ENCODE data around the gene RWDD1.

RWDD1 gene

GRCh38 chr6:116575227-116575626 lies 3.9 kb downstream of the RWDD1 start:
- no peak overlapping the region for H3K4me3 ChIP-seq (ENCODE audit: low read depth, low read length)
- no peak overlapping the region for H3K27ac ChIP-seq
- no peak for TF ChIP-seq CTCF (IDR thresholded peaks at IDR 0.05; ENCODE audit: low read depth, low read length)
- no peaks in the 10 kb centered on the region for H3K27me3 ChIP-seq (ENCODE audit: insufficient read depth, low read depth, severe bottlenecking)
- H3K9me3 ChIP-seq (ENCODE audit: severe bottlenecking): no peaks in the 10 kb centered on the region
- no peak for DNase-seq
- peaks cover 66% of the 10 kb centered on the region for H3K36me3 ChIP-seq

GRCh38 chr6:116577486-116577885 lies 6.2 kb downstream of the RWDD1 start:
- Histone ChIP-seq H3K9me3 (ENCODE audit: severe bottlenecking) (no peaks in the 10 kb centered on the region), H3K4me3 (ENCODE audit: low read depth, low read length) (no peak overlapping the region), H3K27ac (no peak overlapping the region), H3K36me3 (peaks cover 73% of the 10 kb centered on the region), H3K27me3 (ENCODE audit: insufficient read depth, low read depth, severe bottlenecking) (no peaks in the 10 kb centered on the region)
- DNase-seq: no peak
- TF ChIP-seq CTCF (IDR thresholded peaks at IDR 0.05; ENCODE audit: low read depth, low read length): no peak

- no peak for DNase-seq
- H3K27ac ChIP-seq: no peak overlapping the region
- no peak overlapping the region for H3K4me3 ChIP-seq (ENCODE audit: low read depth, low read length)
- H3K36me3 ChIP-seq: peaks cover 72% of the 10 kb centered on the region
- no peak for TF ChIP-seq CTCF (IDR thresholded peaks at IDR 0.05; ENCODE audit: low read depth, low read length)
- no peaks in the 10 kb centered on the region for H3K9me3 ChIP-seq (ENCODE audit: severe bottlenecking)
- no peaks in the 10 kb centered on the region for H3K27me3 ChIP-seq (ENCODE audit: insufficient read depth, low read depth, severe bottlenecking)
These were observed 7.0 kb downstream of the RWDD1 start for GRCh38 chr6:116578335-116578734.

- peaks cover 72% of the 10 kb centered on the region for H3K36me3 ChIP-seq
- no peak for TF ChIP-seq CTCF (IDR thresholded peaks at IDR 0.05; ENCODE audit: low read depth, low read length)
- no peaks in the 10 kb centered on the region for H3K9me3 ChIP-seq (ENCODE audit: severe bottlenecking)
- H3K27ac ChIP-seq: no peak overlapping the region
- DNase-seq: no peak
- no peak overlapping the region for H3K4me3 ChIP-seq (ENCODE audit: low read depth, low read length)
- H3K27me3 ChIP-seq (ENCODE audit: insufficient read depth, low read depth, severe bottlenecking): no peaks in the 10 kb centered on the region
These were observed 7.8 kb downstream of the RWDD1 start for GRCh38 chr6:116579143-116579542.

- Histone ChIP-seq H3K27me3 (ENCODE audit: insufficient read depth, low read depth, severe bottlenecking) (no peaks in the 10 kb centered on the region), H3K36me3 (peaks cover 73% of the 10 kb centered on the region), H3K9me3 (ENCODE audit: severe bottlenecking) (no peaks in the 10 kb centered on the region), H3K27ac (no peak overlapping the region), H3K4me3 (ENCODE audit: low read depth, low read length) (no peak overlapping the region)
- no peak for DNase-seq
- TF ChIP-seq CTCF (IDR thresholded peaks at IDR 0.05; ENCODE audit: low read depth, low read length): no peak
These were observed 8.9 kb downstream of the RWDD1 start for GRCh38 chr6:116580198-116580597.

- H3K9me3 ChIP-seq (ENCODE audit: severe bottlenecking): no peaks in the 10 kb centered on the region
- no peak for DNase-seq
- H3K27ac ChIP-seq: no peak overlapping the region
- H3K27me3 ChIP-seq (ENCODE audit: insufficient read depth, low read depth, severe bottlenecking): no peaks in the 10 kb centered on the region
- peaks cover 58% of the 10 kb centered on the region for H3K36me3 ChIP-seq
- TF ChIP-seq CTCF (IDR thresholded peaks at IDR 0.05; ENCODE audit: low read depth, low read length): no peak
- no peak overlapping the region for H3K4me3 ChIP-seq (ENCODE audit: low read depth, low read length)
These were observed 15.0 kb downstream of the RWDD1 start for GRCh38 chr6:116586276-116586675.
